ENCODE measurements around the gene FUZ.

DNA sequence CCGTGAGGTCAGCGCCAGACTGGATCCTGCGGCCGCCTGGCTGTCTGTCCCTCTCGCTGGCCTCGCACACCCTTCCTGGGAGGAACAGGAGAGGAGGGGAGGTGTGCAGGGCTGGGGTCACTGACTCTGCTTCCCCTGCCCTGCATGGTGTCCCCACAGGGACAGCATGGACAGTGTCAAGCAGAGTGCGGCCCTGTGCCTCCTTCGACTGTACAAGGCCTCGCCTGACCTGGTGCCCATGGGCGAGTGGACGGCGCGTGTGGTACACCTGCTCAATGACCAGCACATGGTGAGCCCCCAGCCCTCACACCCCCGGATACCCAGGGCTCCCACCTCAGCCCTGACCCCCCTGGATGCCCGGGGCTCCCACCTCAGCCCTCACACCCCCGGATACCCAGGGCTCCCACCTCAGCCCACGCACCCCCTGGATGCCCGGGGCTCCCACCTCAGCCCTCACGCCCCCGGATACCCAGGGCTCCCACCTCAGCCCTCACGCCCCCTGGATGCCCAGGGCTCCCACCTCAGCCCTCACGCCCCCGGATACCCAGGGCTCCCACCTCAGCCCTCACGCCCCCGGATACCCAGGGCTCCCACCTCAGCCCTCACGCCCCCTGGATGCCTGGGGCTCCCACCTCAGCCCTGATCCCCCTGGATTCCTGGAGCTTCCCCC, 21.2 kb downstream of the FUZ start:
- no peak for TF ChIP-seq POLR2A (IDR thresholded peaks at IDR 0.05)
- TF ChIP-seq, protein P1, sequence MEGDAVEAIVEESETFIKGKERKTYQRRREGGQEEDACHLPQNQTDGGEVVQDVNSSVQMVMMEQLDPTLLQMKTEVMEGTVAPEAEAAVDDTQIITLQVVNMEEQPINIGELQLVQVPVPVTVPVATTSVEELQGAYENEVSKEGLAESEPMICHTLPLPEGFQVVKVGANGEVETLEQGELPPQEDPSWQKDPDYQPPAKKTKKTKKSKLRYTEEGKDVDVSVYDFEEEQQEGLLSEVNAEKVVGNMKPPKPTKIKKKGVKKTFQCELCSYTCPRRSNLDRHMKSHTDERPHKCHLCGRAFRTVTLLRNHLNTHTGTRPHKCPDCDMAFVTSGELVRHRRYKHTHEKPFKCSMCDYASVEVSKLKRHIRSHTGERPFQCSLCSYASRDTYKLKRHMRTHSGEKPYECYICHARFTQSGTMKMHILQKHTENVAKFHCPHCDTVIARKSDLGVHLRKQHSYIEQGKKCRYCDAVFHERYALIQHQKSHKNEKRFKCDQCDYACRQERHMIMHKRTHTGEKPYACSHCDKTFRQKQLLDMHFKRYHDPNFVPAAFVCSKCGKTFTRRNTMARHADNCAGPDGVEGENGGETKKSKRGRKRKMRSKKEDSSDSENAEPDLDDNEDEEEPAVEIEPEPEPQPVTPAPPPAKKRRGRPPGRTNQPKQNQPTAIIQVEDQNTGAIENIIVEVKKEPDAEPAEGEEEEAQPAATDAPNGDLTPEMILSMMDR (IDR thresholded peaks at IDR 0.05), result no peak

Data from esophagus squamous epithelium (tissue), 4 donors.